Skeletal muscle tissue (tissue), 4 donors: Measurements from ENCODE around the gene GPC6. TPM values are rescaled to one million over a fixed set of nuclear protein-coding genes. Genes with fewer than 3 reads are reported as not detected.

Source experiments
- H3K27ac ChIP-seq: one replicate; pipeline ENCODE4 v1.7.0; 2013; ENCODE audit warnings: mild to moderate bottlenecking, low read depth, low read length, inconsistent platforms
- H3K27me3 ChIP-seq, 3 donors: one replicate each; pipeline ENCODE4 v1.7.0; 2013; ENCODE audit warnings: low read length in 3 of 3; ENCODE audit not compliant: control insufficient read depth in 3 of 3, insufficient read depth in 3 of 3
- H3K36me3 ChIP-seq, 3 donors: one replicate each; pipeline ENCODE4 v1.7.0; 2013; ENCODE audit warnings: low read length in 3 of 3; ENCODE audit not compliant: control insufficient read depth in 3 of 3, insufficient read depth in 3 of 3
- H3K4me1 ChIP-seq, 3 donors: one replicate each; pipeline ENCODE4 v1.7.0; 2013; ENCODE audit warnings: low read length in 3 of 3, mild to moderate bottlenecking in 3 of 3; ENCODE audit not compliant: control insufficient read depth in 3 of 3, insufficient read depth in 3 of 3
- H3K4me3 ChIP-seq, 3 donors: one replicate each; pipeline ENCODE4 v1.7.0; 2013; ENCODE audit warnings: low read length in 3 of 3
- H3K9ac ChIP-seq, 3 donors: one replicate each; pipeline ENCODE4 v1.7.0; 2013; ENCODE audit warnings: low read length in 3 of 3, mild to moderate bottlenecking in 3 of 3, moderate library complexity in 2 of 3, low read depth in 1 of 3
- H3K9me3 ChIP-seq, 3 donors: one replicate each; pipeline ENCODE4 v1.7.0; 2013; ENCODE audit warnings: low read length in 3 of 3; ENCODE audit not compliant: control insufficient read depth in 3 of 3
- total RNA-seq: library from RNA; depleted of rRNA; stranded (reverse); fragments of >200 nt; gene quantifications from one replicate; pipeline ENCODE4 v1.2.3, GENCODE V29; 2014
- donor health status: Osteomylitis.

GPC6 gene
- total RNA-seq, 1 donor from 2014 or later: 7.8 TPM

DNA sequence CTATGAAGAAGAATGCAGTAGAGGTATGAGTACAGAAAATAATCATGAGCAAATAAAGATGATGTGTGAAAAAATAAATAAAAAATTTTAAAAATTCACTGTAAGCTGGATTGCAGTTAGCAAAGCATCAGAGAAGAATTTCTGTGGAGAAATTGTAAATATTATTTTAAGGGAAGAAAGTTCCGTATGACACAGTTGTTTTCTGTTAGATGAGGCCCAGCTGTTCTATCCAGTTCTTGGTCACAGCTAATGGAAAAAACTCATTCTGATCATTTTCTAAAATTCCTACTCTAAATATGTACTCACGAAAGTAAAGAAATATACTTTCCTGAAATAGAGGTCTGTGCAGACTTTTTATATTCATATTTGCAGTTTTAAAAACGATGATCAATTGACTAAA is 674.1 kb downstream of the GPC6 start:
- Histone ChIP-seq H3K27me3 (no peaks in the 10 kb centered on the region), H3K27ac (no peak overlapping the region), H3K36me3 (no peaks in the 10 kb centered on the region), H3K4me3 (no peak overlapping the region), H3K4me1 (no peaks in the 10 kb centered on the region), H3K9me3 (no peaks in the 10 kb centered on the region), H3K9ac (no peak overlapping the region)

GRCh38 chr13:93903909-93904308 is 677.3 kb downstream of the GPC6 start:
- Histone ChIP-seq H3K9me3 (no peaks in the 10 kb centered on the region), H3K4me1 (no peaks in the 10 kb centered on the region), H3K9ac (no peak overlapping the region), H3K36me3 (no peaks in the 10 kb centered on the region), H3K27me3 (no peaks in the 10 kb centered on the region), H3K27ac (no peak overlapping the region), H3K4me3 (no peak overlapping the region)

DNA sequence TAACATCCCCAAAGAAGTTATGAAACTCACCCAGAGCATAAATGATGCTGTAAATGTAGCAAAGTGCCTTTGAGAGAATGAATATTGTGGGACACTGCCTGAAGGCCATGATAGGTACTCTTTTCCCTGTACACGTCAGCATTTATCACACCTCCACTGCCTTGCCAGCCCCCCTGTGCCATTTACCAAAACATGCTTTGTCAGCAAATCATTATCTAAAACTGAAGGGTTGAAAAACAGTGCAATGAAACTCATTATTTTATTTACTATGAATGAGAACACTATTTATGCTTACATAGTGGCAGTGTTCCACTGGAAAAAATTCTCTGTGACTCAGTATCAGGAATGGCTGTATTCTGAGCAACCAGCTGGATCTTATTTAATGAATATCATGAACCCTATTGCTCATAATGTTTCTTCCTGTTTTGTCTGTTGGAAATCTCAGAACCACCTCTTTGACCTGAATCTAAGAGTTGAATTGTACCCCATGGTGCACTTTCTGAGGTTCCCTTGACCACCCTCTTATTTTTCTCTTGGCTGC is 688.7 kb downstream of the GPC6 start:
- Histone ChIP-seq H3K9ac (no peak overlapping the region), H3K4me1 (no peaks in the 10 kb centered on the region), H3K36me3 (no peaks in the 10 kb centered on the region), H3K27ac (no peak overlapping the region), H3K4me3 (no peak overlapping the region), H3K9me3 (no peaks in the 10 kb centered on the region), H3K27me3 (no peaks in the 10 kb centered on the region)

GRCh38 chr13:93922063-93922855 is 695.7 kb downstream of the GPC6 start:
- Histone ChIP-seq H3K27ac (no peak overlapping the region), H3K4me1 (no peaks in the 10 kb centered on the region), H3K4me3 (no peak overlapping the region), H3K36me3 (no peaks in the 10 kb centered on the region), H3K9ac (no peak overlapping the region), H3K9me3 (no peaks in the 10 kb centered on the region), H3K27me3 (no peaks in the 10 kb centered on the region)

- H3K9ac ChIP-seq: no peak overlapping the region
- no peaks in the 10 kb centered on the region for H3K9me3 ChIP-seq
- H3K4me1 ChIP-seq: no peaks in the 10 kb centered on the region
- H3K4me3 ChIP-seq: no peak overlapping the region
- H3K36me3 ChIP-seq: no peaks in the 10 kb centered on the region
- H3K27me3 ChIP-seq: no peaks in the 10 kb centered on the region
- H3K27ac ChIP-seq: no peak overlapping the region
These were observed 699.4 kb downstream of the GPC6 start for GRCh38 chr13:93925990-93926389.

GRCh38 chr13:93926425-93926824 is 699.8 kb downstream of the GPC6 start:
- H3K27me3 ChIP-seq: no peaks in the 10 kb centered on the region
- H3K27ac ChIP-seq: no peak overlapping the region
- H3K4me3 ChIP-seq: no peak overlapping the region
- H3K4me1 ChIP-seq: no peaks in the 10 kb centered on the region
- H3K36me3 ChIP-seq: no peaks in the 10 kb centered on the region
- no peaks in the 10 kb centered on the region for H3K9me3 ChIP-seq
- no peak overlapping the region for H3K9ac ChIP-seq

DNA sequence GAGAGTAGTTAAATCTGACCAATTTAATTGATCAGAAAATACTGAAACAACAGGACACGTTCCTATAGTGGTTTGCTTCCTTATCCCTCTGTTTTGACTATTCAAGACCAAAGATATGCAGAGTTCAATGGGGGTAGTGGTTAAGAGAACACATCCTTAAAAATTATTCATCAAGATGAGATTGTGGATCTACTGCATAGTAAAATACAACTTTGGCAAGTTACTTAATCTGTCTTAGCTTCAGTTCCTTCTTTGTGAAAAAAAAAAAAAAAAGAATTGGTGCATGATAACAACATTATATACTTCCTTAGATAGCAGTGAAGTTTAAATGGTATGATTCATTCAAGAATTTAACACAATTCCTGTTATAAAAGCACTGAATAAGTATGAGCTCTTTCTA is 700.8 kb downstream of the GPC6 start:
- no peak overlapping the region for H3K9ac ChIP-seq
- H3K9me3 ChIP-seq: no peaks in the 10 kb centered on the region
- no peak overlapping the region for H3K4me3 ChIP-seq

GRCh38 chr13:93932901-93933300 is 706.3 kb downstream of the GPC6 start:
- H3K27me3 ChIP-seq: no peaks in the 10 kb centered on the region
- H3K36me3 ChIP-seq: no peaks in the 10 kb centered on the region
- H3K4me3 ChIP-seq: no peak overlapping the region
- H3K9me3 ChIP-seq: no peaks in the 10 kb centered on the region
- no peaks in the 10 kb centered on the region for H3K4me1 ChIP-seq
- H3K27ac ChIP-seq: no peak overlapping the region
- H3K9ac ChIP-seq: no peak overlapping the region

More for the DNA sequence above, 700.8 kb downstream of the GPC6 start:
- H3K27me3 ChIP-seq: no peaks in the 10 kb centered on the region
- H3K27ac ChIP-seq: no peak overlapping the region
- H3K4me1 ChIP-seq: no peaks in the 10 kb centered on the region
- H3K36me3 ChIP-seq: no peaks in the 10 kb centered on the region

DNA sequence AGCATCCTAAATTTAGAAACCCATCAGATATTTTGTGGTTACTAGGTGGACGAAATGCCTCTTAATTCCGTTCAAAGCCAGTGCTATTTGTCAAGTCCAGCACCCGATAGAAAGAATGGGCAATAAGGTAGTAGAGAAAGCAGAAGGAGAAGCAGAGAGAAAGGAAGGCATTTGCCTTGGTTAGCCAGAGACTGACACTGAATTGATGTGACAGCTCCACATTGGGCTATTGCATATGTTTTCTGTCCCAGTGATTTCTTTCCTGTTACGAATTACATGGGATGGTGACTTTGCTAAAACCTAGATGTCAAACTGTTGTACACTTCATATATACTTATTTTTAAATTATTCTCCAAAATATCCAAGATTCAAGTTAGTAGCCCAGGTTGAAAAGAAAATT is 710.3 kb downstream of the GPC6 start:
- Histone ChIP-seq H3K4me3 (no peak overlapping the region), H3K27ac (no peak overlapping the region), H3K36me3 (no peaks in the 10 kb centered on the region), H3K9ac (no peak overlapping the region), H3K4me1 (no peaks in the 10 kb centered on the region), H3K9me3 (no peaks in the 10 kb centered on the region), H3K27me3 (no peaks in the 10 kb centered on the region)

DNA sequence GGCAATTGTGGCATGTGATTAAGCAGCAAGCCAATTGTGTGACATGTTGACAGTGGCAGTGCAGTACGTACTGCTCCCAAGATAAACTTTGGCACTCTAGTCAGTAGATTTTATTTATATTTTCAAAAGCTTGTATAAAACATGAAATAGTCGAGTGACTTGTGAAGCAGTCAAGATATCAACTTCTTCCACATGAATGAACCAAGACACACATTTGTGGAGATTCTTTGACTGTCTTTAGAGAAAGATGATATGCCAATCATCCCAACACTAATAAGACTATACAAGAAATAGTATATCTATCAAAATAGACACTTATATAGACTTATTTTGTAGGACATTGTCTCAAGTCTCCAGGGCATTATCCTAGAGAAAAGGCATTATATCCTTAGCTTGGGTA is 714.8 kb downstream of the GPC6 start:
- no peak overlapping the region for H3K27ac ChIP-seq
- no peaks in the 10 kb centered on the region for H3K4me1 ChIP-seq
- no peak overlapping the region for H3K9ac ChIP-seq
- no peaks in the 10 kb centered on the region for H3K9me3 ChIP-seq
- H3K27me3 ChIP-seq: no peaks in the 10 kb centered on the region
- no peak overlapping the region for H3K4me3 ChIP-seq
- no peaks in the 10 kb centered on the region for H3K36me3 ChIP-seq
